Astrocyte of the cerebellum (primary cell): Measurements from ENCODE around the gene LIX1.
"Not testable (repeated sequence)": the region's sequence is repeated elsewhere in the genome, so short reads cannot be mapped to it uniquely, and the experiment has no call there.

ENCODE experiments used
- DNase-seq: peaks from one replicate; pipeline ENCODE4 v3.0.0-alpha.2; 2011; ENCODE audit warnings: low read depth
- H3K4me3 ChIP-seq: 2 replicates; pipeline ENCODE4 v1.5.1; 2011; ENCODE audit warnings: mild to moderate bottlenecking, low read depth, low read length, moderate library complexity
- CTCF ChIP-seq: IDR thresholded peaks from 2 replicates; pipeline ENCODE4 v1.5.1; 2012; ENCODE audit warnings: low read length, low read depth, moderate library complexity, mild to moderate bottlenecking; ENCODE audit errors: missing control alignments
- in situ Hi-C: cut with HindIII; loops from 2 replicates; pipeline ENCODE4 v1.10.0; 2017; ENCODE audit warnings: low sequenced_read_pairs

Gene LIX1

GRCh38 chr5:97181856-97182545, 39.6 kb upstream of the LIX1 start:
- in situ Hi-C loops: no loop called here
- TF ChIP-seq CTCF: no peak
- no peak for DNase-seq
- peak overlapping the region; percentile 89 for H3K4me3 ChIP-seq

- DNase-seq, in situ Hi-C loops: not testable (repeated sequence)
Observed at GRCh38 chr5:97179457-97179856, 37.0 kb upstream of the LIX1 start.

GRCh38 chr5:97172227-97172626, 29.8 kb upstream of the LIX1 start:
- in situ Hi-C loops: loop anchor here (25.0 kb wide), 1 partner anchor 285 kb away; the partner anchor contains the start of gene ERAP2
- no peak for TF ChIP-seq CTCF

More at GRCh38 chr5:97179457-97179856, 37.0 kb upstream of the LIX1 start:
- not testable (repeated sequence) for H3K4me3 ChIP-seq

DNA sequence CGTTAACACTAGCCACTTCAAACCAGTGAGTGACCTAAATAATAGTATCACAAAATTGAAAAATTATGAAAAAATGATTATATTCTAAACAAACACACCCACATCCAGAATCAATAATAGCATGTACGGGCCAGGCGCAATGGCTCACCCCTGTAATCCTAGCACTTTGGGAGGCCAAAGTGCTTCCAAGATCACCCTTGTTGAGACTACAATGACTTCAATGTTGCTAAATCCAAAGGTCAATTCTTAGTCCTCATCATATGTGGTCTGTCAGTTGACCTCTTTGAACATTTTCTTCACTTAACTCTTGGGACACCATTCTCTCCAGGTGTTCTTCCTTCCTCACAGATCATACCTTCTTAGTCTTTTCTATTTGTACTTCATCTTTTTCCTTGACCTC, 29.3 kb upstream of the LIX1 start:
- DNase-seq: no peak
- in situ Hi-C loops: loop anchor here (25.0 kb wide), 1 partner anchor 284 kb away; the partner anchor contains the start of gene ERAP2
- no peak overlapping the region for H3K4me3 ChIP-seq
- TF ChIP-seq CTCF: no peak

More at GRCh38 chr5:97172227-97172626, 29.8 kb upstream of the LIX1 start:
- H3K4me3 ChIP-seq: no peak overlapping the region
- DNase-seq: no peak

GRCh38 chr5:97167435-97167834, 25.0 kb upstream of the LIX1 start:
- H3K4me3 ChIP-seq: no peak overlapping the region
- no peak for TF ChIP-seq CTCF
- in situ Hi-C loops: loop anchor here (25.0 kb wide), 1 partner anchor 280 kb away; the partner anchor contains the start of gene ERAP2
- no peak for DNase-seq

DNA sequence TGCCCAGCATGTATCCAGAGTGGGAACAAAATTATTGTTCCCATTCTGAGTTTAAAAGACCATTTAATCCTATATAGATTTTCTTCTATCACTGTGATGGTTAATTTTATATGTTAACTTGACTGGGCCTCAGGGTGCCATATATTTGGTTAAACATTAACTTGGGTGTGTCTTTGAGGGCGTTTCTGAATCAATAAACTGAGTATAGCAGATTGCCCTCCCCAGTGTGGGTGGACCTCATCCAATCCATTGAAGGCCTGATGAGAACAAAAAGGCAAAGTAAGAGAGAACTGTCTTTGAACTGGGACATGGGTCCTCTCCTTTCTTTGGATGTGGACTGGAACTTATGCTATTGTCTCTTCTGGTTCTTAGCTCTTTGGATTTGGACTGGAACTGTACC, 23.3 kb upstream of the LIX1 start:
- no peak for TF ChIP-seq CTCF
- in situ Hi-C loops: loop anchor here (25.0 kb wide), 1 partner anchor 278 kb away; the partner anchor contains the start of gene ERAP2
- no peak for DNase-seq
- no peak overlapping the region for H3K4me3 ChIP-seq

GRCh38 chr5:97164846-97165245, 22.4 kb upstream of the LIX1 start:
- no peak for TF ChIP-seq CTCF
- in situ Hi-C loops: loop anchor here (25.0 kb wide), 1 partner anchor 278 kb away; the partner anchor contains the start of gene ERAP2

More at GRCh38 chr5:97164846-97165245, 22.4 kb upstream of the LIX1 start:
- H3K4me3 ChIP-seq: no peak overlapping the region
- DNase-seq: no peak
